Stimulated activated CD4-positive, alpha-beta T cell treated with anti-CD3 and anti-CD28 coated beads, Interleukin-12 subunit alpha, Interleukin-12 subunit beta, amount 100 ng/mL, for 48 hours (primary cell): ENCODE measurements around the gene MED27.

Source experiments
- DNase-seq, 3 donors: peaks; one replicate each; pipeline ENCODE4 v3.0.0-alpha.2; 2020; ENCODE audit warnings: low read depth in 2 of 3, low spot score in 1 of 3

The MED27 gene

DNA sequence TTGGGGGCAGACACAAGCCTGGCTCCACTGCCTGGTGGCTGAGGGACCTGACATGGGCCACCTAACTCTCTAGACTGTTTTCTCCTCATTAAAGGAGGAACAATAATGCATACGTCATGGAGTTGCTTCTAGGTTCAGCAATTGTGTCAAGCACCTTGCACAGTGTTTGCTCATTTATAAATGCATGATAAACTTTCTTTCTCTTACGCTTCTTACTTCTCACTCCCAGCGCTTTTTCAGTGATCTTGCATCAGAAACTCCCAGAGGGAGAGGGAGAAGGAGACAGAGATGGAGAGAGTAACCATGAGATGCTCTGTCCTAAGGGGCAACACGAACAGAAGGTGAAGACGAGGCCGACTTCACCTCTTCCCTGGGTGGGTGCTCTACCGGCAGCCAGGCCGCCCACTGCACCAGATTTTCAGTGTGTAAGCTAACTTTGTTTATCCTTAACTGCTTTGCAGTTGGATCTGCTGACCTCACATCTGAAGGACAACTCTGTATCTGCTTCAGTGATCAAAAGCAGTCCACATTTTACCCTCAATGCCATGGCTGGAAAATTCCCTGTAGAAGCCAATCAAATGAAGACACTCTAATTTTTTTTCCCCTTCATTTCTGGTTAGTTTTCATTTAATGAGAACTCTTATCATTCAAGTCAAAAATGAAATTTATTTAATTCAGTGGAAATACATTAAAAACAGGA, 35.3 kb downstream of the MED27 start:
- no peak for DNase-seq

DNA sequence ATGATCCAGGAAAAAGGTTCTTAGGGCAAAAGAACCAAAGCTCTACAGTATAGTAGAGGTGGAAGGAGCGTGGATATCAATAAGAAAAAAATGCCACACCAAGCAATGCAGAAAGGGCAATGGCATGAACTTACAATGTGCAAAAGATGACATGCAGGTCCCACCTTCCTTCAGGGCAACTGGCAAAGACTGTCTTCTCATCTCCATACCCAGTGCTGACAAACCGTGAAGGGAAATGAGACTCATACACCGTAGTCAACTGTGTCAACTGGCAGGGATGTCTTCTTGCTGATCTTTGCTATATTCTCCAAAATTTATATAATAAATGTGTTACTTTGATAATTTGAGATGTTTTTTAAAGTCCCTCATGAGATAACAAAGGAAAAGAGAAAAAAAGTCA, 36.0 kb downstream of the MED27 start:
- DNase-seq = no peak

DNA sequence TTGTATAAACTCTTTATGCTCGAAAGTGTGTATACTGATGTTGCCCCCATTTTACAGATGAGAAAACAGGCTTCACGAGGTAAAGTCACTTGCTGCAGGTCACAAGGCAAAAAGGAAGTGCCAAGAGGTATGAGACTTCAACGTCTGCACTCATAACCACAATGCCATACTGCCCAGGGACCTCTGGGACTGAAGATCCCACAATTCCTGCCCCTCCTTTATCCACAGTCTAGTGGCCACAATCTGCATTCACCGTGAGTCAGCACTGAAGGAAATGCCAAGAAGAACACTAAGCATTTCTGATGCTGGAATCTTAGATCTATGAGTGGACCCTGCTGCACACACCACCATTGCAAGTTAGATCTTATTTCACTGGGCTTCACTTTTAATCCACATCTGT, 37.3 kb downstream of the MED27 start:
- DNase-seq = no peak

DNA sequence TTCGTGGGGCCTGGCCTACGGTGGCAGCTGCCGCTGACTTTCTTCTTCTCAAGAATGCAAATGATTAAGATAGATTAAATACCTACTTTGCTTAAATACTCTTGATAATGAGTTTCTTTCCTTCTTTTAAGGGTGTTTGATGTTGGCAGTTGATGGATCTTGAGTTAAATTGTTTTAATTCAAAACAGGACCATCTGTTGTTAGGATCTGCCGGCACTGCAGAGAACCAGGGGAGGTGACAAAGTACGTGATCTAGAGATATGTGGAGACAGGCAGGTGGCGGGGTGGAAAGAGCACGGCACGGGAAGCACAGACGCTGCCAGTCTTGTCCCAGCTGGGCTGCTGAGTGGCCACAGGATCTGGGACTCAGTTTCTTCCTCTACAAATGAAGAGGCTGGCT, 37.9 kb downstream of the MED27 start:
- DNase-seq = no peak

DNA sequence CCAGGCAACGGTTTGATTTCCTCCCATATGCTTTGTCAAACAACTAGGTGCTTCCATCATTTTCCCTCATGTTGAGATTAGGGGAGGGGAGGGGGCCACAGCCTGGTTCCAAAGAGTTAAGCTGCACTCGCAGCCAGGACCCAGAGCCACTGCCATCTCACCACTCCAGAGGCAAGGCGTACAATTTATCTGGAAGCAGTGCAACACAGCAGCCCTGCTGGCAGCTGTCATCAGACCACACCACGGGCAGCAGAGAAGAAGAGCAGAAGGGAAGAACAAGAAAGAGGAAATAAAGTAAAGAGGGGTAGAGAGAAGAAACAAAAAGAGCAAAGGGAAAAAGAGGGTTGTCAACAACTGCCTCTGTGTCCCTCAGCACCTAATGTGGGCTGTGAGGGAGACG, 38.9 kb downstream of the MED27 start:
- DNase-seq = no peak

DNA sequence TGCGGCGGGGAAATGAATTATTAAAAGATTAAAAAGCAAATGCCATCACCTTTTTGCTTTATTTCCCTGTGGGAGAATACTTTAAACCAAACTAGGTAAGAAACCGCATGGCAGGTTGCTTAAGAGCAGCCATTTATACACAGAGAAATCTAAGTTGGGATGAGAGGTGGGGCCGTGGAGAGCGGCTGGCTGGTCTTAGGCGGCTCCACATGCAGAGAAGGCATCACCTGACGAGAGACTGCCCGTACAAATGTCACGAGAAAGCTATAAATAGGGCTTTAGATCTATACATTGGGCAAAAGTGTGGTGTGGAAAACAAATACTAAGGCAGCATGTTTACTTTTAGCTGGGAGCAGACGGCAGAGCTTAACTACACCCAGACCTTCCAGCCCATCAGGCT, 39.4 kb downstream of the MED27 start:
- no peak for DNase-seq

DNA sequence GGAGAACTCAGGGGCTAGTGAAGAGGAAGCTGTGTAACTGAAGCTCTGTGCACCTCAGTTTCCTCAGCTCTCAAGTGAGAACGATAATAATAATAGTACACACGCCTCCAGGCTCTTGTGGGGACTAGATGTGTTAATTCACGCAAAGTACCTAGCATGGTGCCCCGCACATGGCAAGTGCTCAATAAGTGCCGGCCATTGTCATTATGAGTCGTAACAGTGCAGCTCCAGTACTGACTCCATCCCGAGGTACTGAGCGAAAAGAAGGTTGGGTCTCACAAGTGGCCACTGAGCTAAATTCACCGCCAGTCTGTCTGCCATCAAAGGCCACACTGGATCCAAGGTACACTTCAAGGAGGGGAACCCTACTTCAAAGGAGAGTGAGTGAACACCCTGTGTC, 40.4 kb downstream of the MED27 start:
- no peak for DNase-seq

- no peak for DNase-seq
Observed at GRCh38 chr9:132037458-132037857, 42.2 kb downstream of the MED27 start.

- no peak for DNase-seq
Observed at GRCh38 chr9:132036521-132036920, 43.1 kb downstream of the MED27 start.

GRCh38 chr9:132035679-132036078, 44.0 kb downstream of the MED27 start:
- no peak for DNase-seq

- no peak for DNase-seq
Observed at GRCh38 chr9:132032238-132032950, 47.3 kb downstream of the MED27 start.

DNA sequence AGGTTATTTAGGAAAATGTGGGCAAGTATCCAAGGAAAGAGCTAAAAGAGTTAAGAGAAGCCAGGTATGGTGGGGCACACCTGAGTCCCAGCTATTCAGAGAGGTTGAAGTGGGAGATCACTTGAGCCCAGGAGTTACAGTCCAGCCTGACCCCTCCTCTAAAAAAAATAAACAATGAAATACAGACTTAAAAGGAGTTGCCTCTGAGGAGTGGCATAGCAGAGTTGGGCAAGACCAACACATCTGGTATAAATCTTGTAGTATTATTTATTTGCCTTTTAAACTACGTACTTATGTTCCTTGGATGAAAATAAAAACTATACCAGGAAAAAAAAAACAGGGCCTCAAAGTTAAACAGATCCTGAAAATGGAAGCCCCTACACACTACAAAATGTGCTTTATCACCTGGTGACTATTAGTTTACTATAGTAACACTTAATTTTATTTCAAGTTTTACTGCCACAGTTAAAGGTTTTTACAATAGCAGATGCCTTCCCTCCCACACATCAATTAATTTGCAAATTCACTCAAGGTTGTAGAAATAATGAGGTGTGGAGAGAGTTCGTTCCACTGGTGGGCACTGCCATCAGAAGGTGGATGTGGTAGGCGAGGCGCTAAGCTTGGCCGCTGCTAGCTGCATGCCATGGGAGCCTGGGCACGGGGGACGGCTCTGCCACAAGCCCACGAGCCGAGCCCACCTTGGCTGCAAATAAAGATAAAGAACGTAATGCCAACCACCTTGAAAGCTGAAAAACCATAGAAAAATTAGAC, 48.0 kb downstream of the MED27 start:
- DNase-seq = no peak

GRCh38 chr9:132030626-132031325, 48.9 kb downstream of the MED27 start:
- DNase-seq = no peak

- no peak for DNase-seq
Observed at GRCh38 chr9:132027752-132028663, 51.7 kb downstream of the MED27 start.

DNA sequence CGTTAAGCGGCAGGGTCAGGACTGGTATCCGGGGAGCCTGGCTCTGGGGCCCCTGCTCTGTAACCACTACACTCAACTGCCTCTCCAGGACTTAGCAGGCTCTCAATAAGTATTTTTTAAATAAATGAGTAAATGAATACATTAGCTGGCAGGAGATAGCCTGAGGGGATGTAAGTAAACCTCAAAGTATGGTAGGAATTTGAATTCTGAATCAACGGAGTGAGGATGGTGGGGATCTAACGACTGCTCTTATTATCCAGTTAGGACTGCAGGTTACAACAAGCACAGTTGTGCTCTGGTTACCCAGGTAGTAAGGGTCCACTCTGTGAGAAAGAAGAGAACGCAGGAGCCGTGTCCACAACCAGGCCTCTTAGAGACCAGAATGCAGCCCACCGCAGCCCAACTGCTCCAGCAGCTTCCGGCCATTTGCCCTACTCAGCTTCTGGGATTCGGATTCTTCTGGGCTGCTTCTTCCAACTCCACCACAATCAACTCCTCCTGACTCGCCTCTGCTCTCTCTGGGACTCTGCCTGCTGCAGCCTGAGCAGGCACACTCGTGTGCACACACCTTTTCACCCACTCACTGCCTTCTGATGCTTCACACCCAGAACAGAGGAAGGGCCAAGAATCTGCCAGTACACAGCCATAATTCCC, 52.6 kb downstream of the MED27 start:
- no peak for DNase-seq

GRCh38 chr9:132025766-132026165, 53.9 kb downstream of the MED27 start:
- DNase-seq = no peak

DNA sequence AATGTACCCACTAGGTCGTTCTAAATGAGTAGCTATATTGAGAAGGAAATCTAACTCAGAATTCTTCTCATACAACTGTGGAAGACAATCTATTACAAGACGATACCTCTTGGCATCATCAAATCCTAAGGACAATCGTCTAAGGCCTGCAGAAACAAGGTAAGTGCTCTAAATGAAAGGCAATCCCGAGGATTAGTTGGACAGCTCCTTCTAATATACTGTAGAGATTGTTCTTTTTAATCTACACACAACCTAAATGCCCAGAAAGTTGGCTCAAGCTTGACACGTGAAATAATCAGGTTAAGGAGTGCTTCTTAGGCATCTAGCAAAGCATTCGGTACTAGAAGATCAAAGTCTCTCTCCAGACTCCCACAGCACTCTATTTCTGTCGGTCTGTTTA, 55.1 kb downstream of the MED27 start:
- no peak for DNase-seq

DNA sequence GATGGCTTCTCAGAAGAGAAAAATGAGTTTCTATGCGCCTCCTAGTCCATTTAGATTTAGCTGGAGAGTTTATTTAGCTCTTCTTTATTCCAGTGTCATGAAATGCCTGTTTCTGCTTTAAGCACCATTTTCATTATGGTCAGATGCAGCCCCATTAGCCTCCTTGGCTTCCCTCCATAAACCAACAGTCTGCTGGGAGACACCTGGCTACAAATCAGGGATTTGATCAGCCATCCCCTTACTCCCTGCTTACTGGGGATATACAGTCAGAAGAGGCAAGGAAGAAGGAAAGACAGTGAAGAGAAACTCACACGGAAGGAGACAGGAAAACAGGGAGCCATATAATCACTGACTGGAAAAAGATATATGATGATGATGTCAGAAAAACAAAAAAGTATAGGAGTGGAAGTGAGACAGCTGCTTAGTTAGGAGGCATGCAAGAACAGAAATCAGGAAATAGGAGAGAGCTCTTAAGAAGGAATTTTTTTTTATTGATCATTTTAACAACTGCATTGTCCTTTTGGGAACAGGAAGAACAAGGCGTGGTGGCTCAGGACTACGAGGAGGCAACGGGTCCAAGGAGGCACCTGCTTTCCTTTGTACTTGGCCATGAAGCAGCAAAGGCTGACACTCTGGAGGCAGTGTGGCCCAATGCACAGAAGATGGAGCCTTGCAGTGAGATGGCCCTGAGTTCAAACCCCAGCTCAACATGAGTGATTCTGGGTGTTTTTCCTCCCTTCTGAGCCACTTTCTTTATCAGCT, 56.1 kb downstream of the MED27 start:
- no peak for DNase-seq

DNA sequence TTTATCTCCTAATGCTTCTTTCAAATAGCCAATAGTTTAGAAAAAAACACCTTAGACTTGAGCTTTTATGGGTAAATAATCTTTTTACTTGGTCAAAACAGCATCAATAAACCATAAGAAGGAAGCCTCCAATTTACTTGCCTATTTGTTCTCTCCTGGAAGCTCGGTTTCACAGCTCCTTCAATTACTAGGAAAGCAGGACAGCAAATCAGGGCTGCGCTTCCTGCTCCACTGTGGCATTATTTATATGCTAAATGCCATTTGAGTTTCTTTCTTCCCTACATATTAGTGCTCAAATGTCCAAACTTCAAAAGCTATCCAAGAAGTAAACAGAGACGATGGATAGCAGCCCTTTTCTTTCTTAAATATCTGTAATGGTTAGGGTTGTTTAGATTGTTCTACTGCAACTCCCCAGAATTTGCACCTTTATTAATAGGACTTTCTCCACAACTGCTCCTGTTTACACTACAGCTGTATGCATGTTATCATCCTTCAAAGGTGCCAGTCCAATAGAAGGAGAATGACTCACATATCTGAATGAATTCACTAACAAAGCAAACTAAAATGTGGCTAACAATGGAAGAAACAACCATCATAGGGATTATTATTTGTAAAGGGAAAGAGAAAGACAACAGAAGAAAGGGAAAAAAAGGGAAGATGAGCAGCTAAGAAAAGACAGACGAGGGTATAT, 58.7 kb downstream of the MED27 start:
- no peak for DNase-seq
